Measurements from ENCODE around the gene RASGRF2.

Gene RASGRF2

GRCh38 chr5:81132381-81132780 is 172.2 kb downstream of the RASGRF2 start:
- H3K9me3 ChIP-seq (ENCODE audit: control extremely low read depth in 1 of 5, control insufficient read depth in 4 of 5, insufficient read depth in 2 of 5, low read depth in 1 of 5, low read length in 4 of 5), result peaks cover 0 to 6% (median 0%) of the 10 kb centered on the region in 5 experiments
- ChIA-PET CTCF (no interaction called here), POLR2A (no interaction called here)
- H3K4me3 ChIP-seq (ENCODE audit: control insufficient read depth in 1 of 7, extremely low read depth in 1 of 7, insufficient read depth in 4 of 7, low read depth in 2 of 7, low read length in 6 of 7), result no peak overlapping the region
- WGBS (ENCODE audit: insufficient coverage), result 100% methylated on average over 1 of the region's 1 CpG
- peaks cover 0 to 2% (median 0%) of the 10 kb centered on the region in 5 experiments for H3K27me3 ChIP-seq (replicated peaks in 2 of 5; ENCODE audit: control insufficient read depth in 4 of 5, insufficient read depth in 5 of 5, low read length in 4 of 5)
- no peak for DNase-seq
- H3K4me1 ChIP-seq (ENCODE audit: control extremely low read depth in 1 of 4, control insufficient read depth in 4 of 4, insufficient read depth in 4 of 4, low read length in 3 of 4), result no peaks in the 10 kb centered on the region
- no peak overlapping the region for H3K27ac ChIP-seq (ENCODE audit: insufficient read depth in 1 of 2, low read depth in 1 of 2, low read length in 2 of 2, poor library complexity in 1 of 2, severe bottlenecking in 2 of 2)
- no peaks in the 10 kb centered on the region for H3K36me3 ChIP-seq (ENCODE audit: control insufficient read depth in 4 of 4, insufficient read depth in 4 of 4, low read length in 3 of 4)

- POLR2A ChIA-PET, result no interaction called here
- H3K4me3 ChIP-seq (ENCODE audit: control insufficient read depth in 1 of 7, extremely low read depth in 1 of 7, insufficient read depth in 4 of 7, low read depth in 2 of 7, low read length in 6 of 7), result no peak overlapping the region
- no peaks in the 10 kb centered on the region for H3K4me1 ChIP-seq (ENCODE audit: control extremely low read depth in 1 of 4, control insufficient read depth in 4 of 4, insufficient read depth in 4 of 4, low read length in 3 of 4)
- H3K36me3 ChIP-seq (ENCODE audit: control insufficient read depth in 4 of 4, insufficient read depth in 4 of 4, low read length in 3 of 4), result no peaks in the 10 kb centered on the region
- DNase-seq, result no peak
- H3K27ac ChIP-seq (ENCODE audit: insufficient read depth in 1 of 2, low read depth in 1 of 2, low read length in 2 of 2, poor library complexity in 1 of 2, severe bottlenecking in 2 of 2), result no peak overlapping the region
- peaks cover 0 to 8% (median 0%) of the 10 kb centered on the region in 5 experiments for H3K9me3 ChIP-seq (ENCODE audit: control extremely low read depth in 1 of 5, control insufficient read depth in 4 of 5, insufficient read depth in 2 of 5, low read depth in 1 of 5, low read length in 4 of 5)
- peaks cover 0 to 2% (median 0%) of the 10 kb centered on the region in 5 experiments for H3K27me3 ChIP-seq (replicated peaks in 2 of 5; ENCODE audit: control insufficient read depth in 4 of 5, insufficient read depth in 5 of 5, low read length in 4 of 5)
- CTCF ChIA-PET, result interaction anchor here (1.5 kb wide), 1 partner anchor 11 kb away, joined by 3 read pairs; no protein-coding TSS in a partner anchor
- 100% methylated on average over 2 of the region's 2 CpGs for WGBS (ENCODE audit: insufficient coverage)
Measured at GRCh38 chr5:81134066-81134465, 173.9 kb downstream of the RASGRF2 start.

- no peak overlapping the region for H3K27ac ChIP-seq (ENCODE audit: insufficient read depth in 1 of 2, low read depth in 1 of 2, low read length in 2 of 2, poor library complexity in 1 of 2, severe bottlenecking in 2 of 2)
- H3K27me3 ChIP-seq (replicated peaks in 2 of 5; ENCODE audit: control insufficient read depth in 4 of 5, insufficient read depth in 5 of 5, low read length in 4 of 5), result peaks cover 0 to 2% (median 0%) of the 10 kb centered on the region in 5 experiments
- no peaks in the 10 kb centered on the region for H3K36me3 ChIP-seq (ENCODE audit: control insufficient read depth in 4 of 4, insufficient read depth in 4 of 4, low read length in 3 of 4)
- no peak for DNase-seq
- CTCF ChIA-PET, result interaction anchor here (1.5 kb wide), 1 partner anchor 10 kb away, joined by 3 read pairs; no protein-coding TSS in a partner anchor
- POLR2A ChIA-PET, result no interaction called here
- H3K4me1 ChIP-seq (ENCODE audit: control extremely low read depth in 1 of 4, control insufficient read depth in 4 of 4, insufficient read depth in 4 of 4, low read length in 3 of 4), result no peaks in the 10 kb centered on the region
- H3K4me3 ChIP-seq (ENCODE audit: control insufficient read depth in 1 of 7, extremely low read depth in 1 of 7, insufficient read depth in 4 of 7, low read depth in 2 of 7, low read length in 6 of 7), result no peak overlapping the region
- peaks cover 0 to 8% (median 0%) of the 10 kb centered on the region in 5 experiments for H3K9me3 ChIP-seq (ENCODE audit: control extremely low read depth in 1 of 5, control insufficient read depth in 4 of 5, insufficient read depth in 2 of 5, low read depth in 1 of 5, low read length in 4 of 5)
Measured at GRCh38 chr5:81134566-81134965, 174.4 kb downstream of the RASGRF2 start.

GRCh38 chr5:81136557-81136956 is 176.4 kb downstream of the RASGRF2 start:
- ChIA-PET POLR2A (no interaction called here), CTCF (no interaction called here)
- peaks cover 0 to 8% (median 0%) of the 10 kb centered on the region in 5 experiments for H3K9me3 ChIP-seq (ENCODE audit: control extremely low read depth in 1 of 5, control insufficient read depth in 4 of 5, insufficient read depth in 2 of 5, low read depth in 1 of 5, low read length in 4 of 5)
- WGBS (ENCODE audit: insufficient coverage), result 100% methylated on average over 1 of the region's 3 CpGs
- H3K4me1 ChIP-seq (ENCODE audit: control extremely low read depth in 1 of 4, control insufficient read depth in 4 of 4, insufficient read depth in 4 of 4, low read length in 3 of 4), result no peaks in the 10 kb centered on the region
- DNase-seq, result no peak
- H3K27ac ChIP-seq (ENCODE audit: insufficient read depth in 1 of 2, low read depth in 1 of 2, low read length in 2 of 2, poor library complexity in 1 of 2, severe bottlenecking in 2 of 2), result no peak overlapping the region
- peaks cover 0 to 3% (median 0%) of the 10 kb centered on the region in 5 experiments for H3K27me3 ChIP-seq (replicated peaks in 2 of 5; ENCODE audit: control insufficient read depth in 4 of 5, insufficient read depth in 5 of 5, low read length in 4 of 5)
- no peaks in the 10 kb centered on the region for H3K36me3 ChIP-seq (ENCODE audit: control insufficient read depth in 4 of 4, insufficient read depth in 4 of 4, low read length in 3 of 4)
- H3K4me3 ChIP-seq (ENCODE audit: control insufficient read depth in 1 of 7, extremely low read depth in 1 of 7, insufficient read depth in 4 of 7, low read depth in 2 of 7, low read length in 6 of 7), result no peak overlapping the region

- ChIA-PET POLR2A (no interaction called here), CTCF (no interaction called here)
- WGBS (ENCODE audit: insufficient coverage), result 100% methylated on average over 1 of the region's 2 CpGs
Measured at GRCh38 chr5:81137833-81138232, 177.7 kb downstream of the RASGRF2 start.

GRCh38 chr5:81140441-81140840 is 180.3 kb downstream of the RASGRF2 start:
- no peak for DNase-seq
- Histone ChIP-seq H3K36me3 (ENCODE audit: control insufficient read depth in 4 of 4, insufficient read depth in 4 of 4, low read length in 3 of 4) (no peaks in the 10 kb centered on the region), H3K27me3 (replicated peaks in 2 of 5; ENCODE audit: control insufficient read depth in 4 of 5, insufficient read depth in 5 of 5, low read length in 4 of 5) (peaks cover 0 to 3% (median 0%) of the 10 kb centered on the region in 5 experiments), H3K27ac (ENCODE audit: insufficient read depth in 1 of 2, low read depth in 1 of 2, low read length in 2 of 2, poor library complexity in 1 of 2, severe bottlenecking in 2 of 2) (no peak overlapping the region), H3K9me3 (ENCODE audit: control extremely low read depth in 1 of 5, control insufficient read depth in 4 of 5, insufficient read depth in 2 of 5, low read depth in 1 of 5, low read length in 4 of 5) (peaks cover 0 to 8% (median 0%) of the 10 kb centered on the region in 5 experiments), H3K4me3 (ENCODE audit: control insufficient read depth in 1 of 7, extremely low read depth in 1 of 7, insufficient read depth in 4 of 7, low read depth in 2 of 7, low read length in 6 of 7) (no peak overlapping the region), H3K4me1 (ENCODE audit: control extremely low read depth in 1 of 4, control insufficient read depth in 4 of 4, insufficient read depth in 4 of 4, low read length in 3 of 4) (no peaks in the 10 kb centered on the region)
- ChIA-PET POLR2A (no interaction called here), CTCF (no interaction called here)
- 83% methylated on average over 4 of the region's 4 CpGs for WGBS (ENCODE audit: insufficient coverage)

More at GRCh38 chr5:81137833-81138232, 177.7 kb downstream of the RASGRF2 start:
- Histone ChIP-seq H3K36me3 (ENCODE audit: control insufficient read depth in 4 of 4, insufficient read depth in 4 of 4, low read length in 3 of 4) (no peaks in the 10 kb centered on the region), H3K4me1 (ENCODE audit: control extremely low read depth in 1 of 4, control insufficient read depth in 4 of 4, insufficient read depth in 4 of 4, low read length in 3 of 4) (no peaks in the 10 kb centered on the region), H3K9me3 (ENCODE audit: control extremely low read depth in 1 of 5, control insufficient read depth in 4 of 5, insufficient read depth in 2 of 5, low read depth in 1 of 5, low read length in 4 of 5) (peaks cover 0 to 8% (median 0%) of the 10 kb centered on the region in 5 experiments), H3K27me3 (replicated peaks in 2 of 5; ENCODE audit: control insufficient read depth in 4 of 5, insufficient read depth in 5 of 5, low read length in 4 of 5) (peaks cover 0 to 3% (median 0%) of the 10 kb centered on the region in 5 experiments), H3K27ac (ENCODE audit: insufficient read depth in 1 of 2, low read depth in 1 of 2, low read length in 2 of 2, poor library complexity in 1 of 2, severe bottlenecking in 2 of 2) (no peak overlapping the region), H3K4me3 (ENCODE audit: control insufficient read depth in 1 of 7, extremely low read depth in 1 of 7, insufficient read depth in 4 of 7, low read depth in 2 of 7, low read length in 6 of 7) (no peak overlapping the region)
- no peak for DNase-seq

GRCh38 chr5:81140943-81141342 is 180.8 kb downstream of the RASGRF2 start:
- peaks cover 0 to 8% (median 0%) of the 10 kb centered on the region in 5 experiments for H3K9me3 ChIP-seq (ENCODE audit: control extremely low read depth in 1 of 5, control insufficient read depth in 4 of 5, insufficient read depth in 2 of 5, low read depth in 1 of 5, low read length in 4 of 5)
- no peaks in the 10 kb centered on the region for H3K4me1 ChIP-seq (ENCODE audit: control extremely low read depth in 1 of 4, control insufficient read depth in 4 of 4, insufficient read depth in 4 of 4, low read length in 3 of 4)
- no peaks in the 10 kb centered on the region for H3K36me3 ChIP-seq (ENCODE audit: control insufficient read depth in 4 of 4, insufficient read depth in 4 of 4, low read length in 3 of 4)
- ChIA-PET CTCF (no interaction called here), POLR2A (no interaction called here)
- 100% methylated on average over 1 of the region's 1 CpG for WGBS (ENCODE audit: insufficient coverage)
- no peak overlapping the region for H3K4me3 ChIP-seq (ENCODE audit: control insufficient read depth in 1 of 7, extremely low read depth in 1 of 7, insufficient read depth in 4 of 7, low read depth in 2 of 7, low read length in 6 of 7)
- no peak overlapping the region for H3K27ac ChIP-seq (ENCODE audit: insufficient read depth in 1 of 2, low read depth in 1 of 2, low read length in 2 of 2, poor library complexity in 1 of 2, severe bottlenecking in 2 of 2)
- H3K27me3 ChIP-seq (replicated peaks in 2 of 5; ENCODE audit: control insufficient read depth in 4 of 5, insufficient read depth in 5 of 5, low read length in 4 of 5), result peaks cover 0 to 3% (median 0%) of the 10 kb centered on the region in 5 experiments
- no peak for DNase-seq
